Aorta (tissue), 5 donors: ENCODE measurements around the gene GTPBP3. TPM values are rescaled to one million over a fixed set of nuclear protein-coding genes. Genes with fewer than 3 reads are reported as not detected.

Source experiments
- ATAC-seq: fragments of 200-7000 bp; cut with Tn5 transposase; one replicate; pipeline ENCODE4 v1.9.1; 2022; ENCODE audit warnings: moderate library complexity; ENCODE audit not compliant: low FRiP score
- DNase-seq, 2 donors: peaks; one replicate each; pipeline ENCODE4 v3.0.0-alpha.2; 2020
- H3K27ac ChIP-seq, 2 donors: one replicate each; pipeline ENCODE4 v1.5.1; 2013; ENCODE audit warnings: low read length in 2 of 2, mild to moderate bottlenecking in 2 of 2, moderate library complexity in 2 of 2, control low read depth in 1 of 2, inconsistent platforms in 1 of 2, low read depth in 1 of 2
- H3K27me3 ChIP-seq, 2 donors: one replicate each; pipeline ENCODE4 v1.6.1; 2013; ENCODE audit warnings: control low read depth in 1 of 2, low read length in 1 of 2, mild to moderate bottlenecking in 1 of 2, moderate library complexity in 1 of 2; ENCODE audit not compliant: insufficient read depth in 2 of 2, control insufficient read depth in 1 of 2
- H3K36me3 ChIP-seq, 2 donors: one replicate each; pipeline ENCODE4 v1.6.1; 2013; ENCODE audit warnings: control low read depth in 1 of 2, low read length in 1 of 2, mild to moderate bottlenecking in 1 of 2; ENCODE audit not compliant: insufficient read depth in 2 of 2, control insufficient read depth in 1 of 2
- H3K4me1 ChIP-seq, 2 donors: one replicate each; pipeline ENCODE4 v1.6.1; 2013; ENCODE audit warnings: low read length in 2 of 2, control low read depth in 1 of 2, mild to moderate bottlenecking in 1 of 2, moderate library complexity in 1 of 2; ENCODE audit not compliant: insufficient read depth in 2 of 2, control insufficient read depth in 1 of 2
- H3K4me3 ChIP-seq, 2 donors: one replicate each; pipeline ENCODE4 v1.5.1; 2013; ENCODE audit warnings: low read length in 2 of 2, control low read depth in 1 of 2, mild to moderate bottlenecking in 1 of 2
- H3K9me3 ChIP-seq: one replicate; pipeline ENCODE4 v1.6.1; 2013; ENCODE audit warnings: mild to moderate bottlenecking, low read length; ENCODE audit not compliant: control insufficient read depth
- WGBS, 2 donors: extraction: QIAGEN DNeasy Blood & Tissue Kit; methylation state at CpG; one replicate each; pipeline ENCODE4 v1.1.7; 2013; 5-methylcytosine and 5-hydroxymethylcytosine counted together
- intact Hi-C, 2 donors: fragments of 100-400 bp; cut with DNase I; formaldehyde crosslinking; loops; one replicate each; pipeline versions ENCODE4 v1.14.2 to v1.15.0; 2022
- polyA plus RNA-seq, 2 donors: library from polyadenylated mRNA; stranded (reverse); fragments of 200-250 nt; gene quantifications; one replicate each; pipeline ENCODE4 v1.2.3, GENCODE V29; 2013
- total RNA-seq, 2 donors: library from RNA; stranded (reverse); fragmentation: NEBNext Ultra II Directional; extraction: Animal tissue kit (Norgen Biotek cat#: 25700); gene quantifications; one replicate each; pipeline ENCODE4 v1.2.1, GENCODE V29; 2021
- donor health status: healthy with polysubstance abuse.
- donor health status: Bipolar disorder and iron deficiency.
- donor health status: DM: no; HTN: no; CAD: no.
- donor health status: DM: no; HTN: no; CAD: no.
- donor health status: DM: yes; HTN: yes; CAD: no.

Gene GTPBP3
- total and polyA plus RNA-seq, 4 donors, result 3.4 to 32.2 (median 22.2) TPM

DNA sequence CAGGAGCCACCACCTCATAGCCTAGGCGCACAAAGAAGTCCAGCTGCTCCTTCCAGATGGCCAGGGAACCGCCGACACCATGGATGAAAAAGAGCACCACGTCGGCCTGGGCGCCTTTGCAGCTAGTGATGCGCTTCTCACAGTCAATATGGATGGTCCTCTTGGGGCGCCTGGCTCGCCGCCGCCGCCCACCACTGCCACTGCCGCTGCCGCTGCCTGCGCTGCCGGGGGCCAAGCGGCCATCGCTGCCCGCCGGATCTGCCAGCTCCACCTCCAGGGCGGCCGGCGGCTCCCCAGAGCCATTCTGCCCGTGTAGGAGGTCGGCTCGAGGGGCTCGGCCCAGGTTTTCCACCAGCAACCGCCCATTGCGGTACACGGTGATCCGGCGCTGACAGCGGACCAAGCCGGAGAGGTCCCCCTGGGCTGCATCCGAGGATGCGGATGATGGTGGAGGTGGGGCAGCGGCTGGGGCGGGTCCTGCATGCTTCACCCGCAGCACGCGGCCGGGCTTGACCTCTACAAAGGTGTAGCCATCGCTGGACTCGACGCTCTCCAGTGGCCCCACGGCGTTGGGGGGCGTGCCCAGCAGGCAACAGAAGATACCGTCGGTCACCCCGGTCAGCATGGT is 36.2 kb upstream of the GTPBP3 start:
- no peak for ATAC-seq

GRCh38 chr19:17302391-17303166 is 34.8 kb upstream of the GTPBP3 start:
- Histone ChIP-seq H3K9me3 (no peaks in the 10 kb centered on the region), H3K27ac (no peak overlapping the region), H3K36me3 (no peaks in the 10 kb centered on the region), H3K4me1 (no peaks in the 10 kb centered on the region), H3K27me3 (no peaks in the 10 kb centered on the region), H3K4me3 (peak overlapping the region; percentile 31 to 49)
- DNase-seq (peak in 1 of 2 donors; percentile 75), ATAC-seq (peak; percentile 2)
- 10 to 12% methylated on average over 23 to 29 of the region's 29 CpGs for WGBS, 2 donors
- intact Hi-C loops, result loop anchor here in 1 of 2 donors (5.0 kb wide), 1 partner anchor 90 kb away; the partner anchor contains the start of gene CCDC194

More for the DNA sequence above, 36.2 kb upstream of the GTPBP3 start:
- 95 to 96% methylated on average over 49 to 51 of the region's 51 CpGs for WGBS, 2 donors
- Histone ChIP-seq H3K4me1 (no peaks in the 10 kb centered on the region), H3K4me3 (no peak overlapping the region), H3K36me3 (no peaks in the 10 kb centered on the region), H3K9me3 (no peaks in the 10 kb centered on the region), H3K27me3 (no peaks in the 10 kb centered on the region), H3K27ac (no peak overlapping the region)
- DNase-seq, result peak in 1 of 2 donors; percentile 75
- intact Hi-C loops, result loop anchor here in 1 of 2 donors (5.0 kb wide), 1 partner anchor 91 kb away; the partner anchor contains the start of gene CCDC194

GRCh38 chr19:17303167-17303939 is 34.0 kb upstream of the GTPBP3 start, which contains the start of gene ABHD8:
Gene ABHD8, minus strand, starts transcription at chr19:17303425. Its CDS starts 1,809 bp downstream, at chr19:17301616.
- ATAC-seq (peak; percentile 89), DNase-seq (peak; percentile 98)
- no peak within 1 kb of the TSS for H3K27ac ChIP-seq
- no peaks in the 10 kb centered on the region for H3K4me1 ChIP-seq
- peak within 1 kb of the TSS; percentile 31 to 49 for H3K4me3 ChIP-seq
- intact Hi-C loops, result loop anchor here in 1 of 2 donors (5.0 kb wide), 1 partner anchor 89 kb away; the partner anchor contains the start of gene CCDC194
- no peaks in the 10 kb centered on the region for H3K9me3 ChIP-seq
- no peaks in the 10 kb centered on the region for H3K36me3 ChIP-seq
- H3K27me3 ChIP-seq, result no peaks in the 10 kb centered on the region
- 1 to 2% methylated on average over 47 to 52 of the region's 52 CpGs for WGBS, 2 donors

DNA sequence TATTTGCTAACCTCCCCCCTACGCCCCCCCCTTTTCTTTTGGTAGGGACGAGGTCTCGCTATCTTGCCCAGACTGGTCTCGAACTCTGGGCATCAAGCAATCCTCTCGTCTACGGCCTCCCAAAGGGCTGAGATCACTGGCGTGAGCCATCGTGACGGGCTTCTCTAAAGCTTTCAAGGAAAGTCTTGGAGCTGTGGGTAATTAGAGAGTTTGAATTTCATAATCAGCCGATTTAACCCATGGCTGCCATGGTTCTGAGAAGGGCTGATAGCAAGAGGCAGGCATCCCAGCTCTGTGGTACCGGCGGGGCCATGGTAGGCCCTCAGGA is 33.4 kb upstream of the GTPBP3 start:
- no peak for DNase-seq
- Histone ChIP-seq H3K27ac (no peak overlapping the region), H3K9me3 (no peaks in the 10 kb centered on the region), H3K27me3 (no peaks in the 10 kb centered on the region), H3K36me3 (no peaks in the 10 kb centered on the region), H3K4me1 (no peaks in the 10 kb centered on the region), H3K4me3 (no peak overlapping the region)
- 51 to 58% methylated on average over 12 of the region's 12 CpGs for WGBS, 2 donors
- intact Hi-C loops, result loop anchor here in 1 of 2 donors (2.0 to 5.0 kb wide), 2 partner anchors 33 to 88 kb away; partner anchors contain the start of genes CCDC194 and GTPBP3
- ATAC-seq, result no peak

DNA sequence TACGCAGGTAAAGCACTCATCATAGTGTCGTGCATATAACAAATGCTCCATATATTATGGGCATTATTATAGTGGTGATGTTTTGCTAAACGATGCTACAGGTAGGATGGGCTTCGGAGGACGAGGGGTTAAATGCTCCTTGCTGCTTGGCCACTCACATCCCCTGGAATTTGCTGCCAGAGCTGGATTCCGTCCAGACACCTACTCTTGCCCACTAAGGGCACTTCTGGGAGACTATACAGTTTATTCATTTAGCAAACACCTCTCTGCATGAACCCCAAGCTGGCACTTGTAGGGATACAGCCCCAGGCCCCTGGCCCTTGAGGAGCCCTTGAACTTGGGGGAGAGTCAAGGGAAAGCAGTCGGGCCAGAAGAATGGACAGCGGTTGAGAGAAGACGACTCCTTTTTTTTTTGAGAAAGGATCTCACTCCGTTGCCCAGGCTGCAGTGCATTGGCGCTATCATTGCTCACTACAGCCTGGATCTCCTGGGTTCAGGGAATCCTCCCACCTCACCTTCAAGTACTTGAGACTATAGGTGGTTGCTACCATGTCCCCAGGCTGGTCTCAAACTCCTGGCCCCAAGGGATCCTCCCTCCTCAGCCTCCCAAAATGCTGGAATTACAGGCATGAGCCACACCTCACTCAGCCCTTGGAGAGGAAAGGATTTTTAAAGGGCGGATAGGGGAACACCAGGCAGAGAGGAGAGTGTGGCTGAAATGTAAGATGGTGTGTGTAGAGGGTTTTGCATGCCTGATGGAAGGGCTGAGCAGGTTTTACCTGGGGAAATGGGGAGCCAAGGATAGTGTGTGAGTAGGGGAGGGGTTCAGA is 32.8 kb upstream of the GTPBP3 start:
- no peak overlapping the region for H3K4me3 ChIP-seq
- no peak for ATAC-seq
- H3K36me3 ChIP-seq, result no peaks in the 10 kb centered on the region
- H3K27ac ChIP-seq, result peak overlapping the region in 1 of 2 donors; percentile 13
- WGBS, 2 donors, result 46% methylated on average over 12 of the region's 12 CpGs
- H3K9me3 ChIP-seq, result no peaks in the 10 kb centered on the region
- H3K4me1 ChIP-seq, result no peaks in the 10 kb centered on the region
- peak in 1 of 2 donors; percentile 43 for DNase-seq
- intact Hi-C loops, result loop anchor here in 1 of 2 donors (2.0 to 5.0 kb wide), 2 partner anchors 32 to 88 kb away; partner anchors contain the start of genes CCDC194 and GTPBP3
- H3K27me3 ChIP-seq, result no peaks in the 10 kb centered on the region

DNA sequence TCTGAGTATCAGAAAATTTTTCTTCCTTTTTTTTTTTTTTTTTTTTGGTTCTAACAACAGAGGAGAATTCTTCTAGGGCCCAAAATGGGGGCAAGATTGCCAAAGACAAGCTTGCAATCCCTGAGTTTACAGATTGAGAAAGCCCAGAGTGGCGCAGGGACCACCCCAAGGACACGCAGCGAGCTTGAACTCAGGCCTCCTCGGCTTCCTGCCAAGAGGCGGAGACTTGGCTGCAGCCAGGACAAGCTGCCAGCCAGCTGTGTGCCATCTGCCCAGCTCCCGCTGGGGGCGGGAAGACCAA is 32.2 kb upstream of the GTPBP3 start:
- WGBS, 2 donors, result 5% methylated on average over 7 of the region's 7 CpGs
- Histone ChIP-seq H3K4me1 (no peaks in the 10 kb centered on the region), H3K9me3 (no peaks in the 10 kb centered on the region), H3K27me3 (no peaks in the 10 kb centered on the region), H3K27ac (peak overlapping the region in 1 of 2 donors; percentile 27), H3K4me3 (no peak overlapping the region), H3K36me3 (no peaks in the 10 kb centered on the region)
- no peak for ATAC-seq
- intact Hi-C loops, result loop anchor here in 1 of 2 donors (2.0 kb wide), 1 partner anchor 32 kb away; the partner anchor contains the start of gene GTPBP3
- no peak for DNase-seq

- Histone ChIP-seq H3K4me1 (no peaks in the 10 kb centered on the region), H3K27me3 (no peaks in the 10 kb centered on the region), H3K9me3 (no peaks in the 10 kb centered on the region), H3K4me3 (peak within 1 kb of the TSS; percentile 20 to 53), H3K36me3 (no peaks in the 10 kb centered on the region), H3K27ac (peak within 1 kb of the TSS in 1 of 2 donors; percentile 68)
- WGBS, 2 donors, result 0% methylated on average over 55 of the region's 55 CpGs
- DNase-seq (peak; percentile 97 to 98), ATAC-seq (peak; percentile 80)
- intact Hi-C loops, result loop anchor here in 1 of 2 donors (2.0 kb wide), 1 partner anchor 31 kb away; the partner anchor contains the start of gene GTPBP3
Observed at GRCh38 chr19:17305517-17306284, 31.7 kb upstream of the GTPBP3 start, which contains the start of gene MRPL34. Gene MRPL34, plus strand, starts transcription at chr19:17305872. Its CDS starts 21 bp downstream, at chr19:17305893.
